ENCODE results near the gene DCLK2. TPM values are rescaled to one million over a fixed set of nuclear protein-coding genes. Genes with fewer than 3 reads are reported as not detected.

DCLK2 gene
- total and polyA plus RNA-seq, 2 of the 4 experiments (the other 2 are of a cell fraction): 11.3 to 15.5 TPM

DNA sequence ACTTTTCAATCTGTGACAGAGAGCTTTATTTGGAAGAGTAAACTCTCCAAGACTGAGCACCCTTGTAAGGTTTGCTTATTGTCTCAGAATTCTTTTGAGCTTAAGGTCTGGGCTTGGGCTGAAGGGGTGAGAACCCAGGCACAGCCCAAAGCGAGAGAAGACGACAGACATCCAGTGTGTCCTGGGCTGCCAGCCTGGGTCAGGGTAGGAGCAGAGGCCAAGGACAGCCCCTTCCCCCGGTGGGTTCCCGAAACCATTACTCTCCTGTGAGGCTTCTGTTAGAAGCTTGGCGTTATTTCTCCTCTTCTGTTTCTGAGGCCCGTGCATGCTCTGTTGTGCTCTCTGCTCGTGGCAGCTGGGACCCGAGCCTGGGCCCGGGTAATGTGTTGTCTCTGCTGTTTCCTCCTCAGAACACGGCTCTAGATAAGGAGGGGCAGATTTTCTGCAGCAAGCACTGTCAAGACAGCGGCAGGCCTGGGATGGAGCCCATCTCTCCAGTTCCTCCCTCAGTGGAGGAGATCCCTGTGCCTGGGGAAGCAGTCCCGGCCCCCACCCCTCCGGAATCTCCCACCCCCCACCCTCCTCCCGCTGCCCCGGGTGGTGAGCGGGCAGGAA is 177.5 kb downstream of the DCLK2 start:
- ATAC-seq (ENCODE audit: low read depth): no peak
- Histone ChIP-seq H3K4me2 (ENCODE audit: low read depth, low read length) (no peak overlapping the region), H3K56ac (ENCODE audit: extremely low read depth, insufficient read depth, low read length) (no peak overlapping the region), H3K18ac (ENCODE audit: low read depth, low read length) (no peak overlapping the region), H3K27me3 (ENCODE audit: control insufficient read depth, insufficient read depth, low read length) (no peaks in the 10 kb centered on the region), H2AK5ac (ENCODE audit: low read depth, low read length) (no peak overlapping the region), H2AFZ (replicated peaks; ENCODE audit: low read length, poor library complexity) (no peak overlapping the region), H3K4ac (ENCODE audit: low read depth, low read length) (no peak overlapping the region), H4K20me1 (ENCODE audit: insufficient read depth, low read length) (no peaks in the 10 kb centered on the region), H3K36me3 (ENCODE audit: control insufficient read depth, insufficient read depth, low read length) (peaks cover 19% of the 10 kb centered on the region), H3K9me1 (ENCODE audit: insufficient read depth, low read length) (no peaks in the 10 kb centered on the region; the same call in 1 of the 2 replicates), H3K14ac (replicated peaks; ENCODE audit: low read depth, low read length) (no peak overlapping the region), H4K5ac (ENCODE audit: low read depth, low read length) (no peak overlapping the region), H2AK9ac (replicated peaks; ENCODE audit: low read depth, low read length, poor library complexity) (no peak overlapping the region), H3K9ac (ENCODE audit: low read depth, low read length) (no peak overlapping the region), H3K4me1 (ENCODE audit: control insufficient read depth, insufficient read depth, low read length) (peaks cover 4% of the 10 kb centered on the region; the same call in 1 of the 2 replicates), H2BK15ac (ENCODE audit: low read depth, low read length) (no peak overlapping the region), H2BK120ac (ENCODE audit: low read depth, low read length) (no peak overlapping the region), H3K79me1 (ENCODE audit: low read depth in 1 of 2, low read length in 2 of 2) (no peaks in the 10 kb centered on the region), H3K23ac (ENCODE audit: low read depth, low read length) (no peak overlapping the region), H4K91ac (ENCODE audit: insufficient read depth, low read depth, low read length) (no peak overlapping the region), H3K27ac (ENCODE audit: insufficient read depth, low read length) (no peak overlapping the region), H3K4me3 (ENCODE audit: insufficient read depth, low read depth, low read length) (no peak overlapping the region), H4K8ac (ENCODE audit: low read depth in 2 of 2, low read length in 2 of 2) (no peak overlapping the region), H2BK20ac (ENCODE audit: low read depth, low read length) (no peak overlapping the region), H2BK5ac (ENCODE audit: low read depth, low read length, poor library complexity, severe bottlenecking) (no peak overlapping the region), H3K9me3 (ENCODE audit: control insufficient read depth, insufficient read depth, low read length) (no peaks in the 10 kb centered on the region)
- dilution Hi-C loops (cut with HindIII; ENCODE audit: low sequenced_read_pairs, unreplicated experiment): no loop called here
- POLR2A ChIA-PET (ENCODE audit: unreplicated experiment): no interaction called here
- intact Hi-C loops (cut with micrococcal nuclease): no loop called here
- WGBS, 2 experiments (ENCODE audit: extremely low coverage in 2 of 2, insufficient read length in 1 of 2): 85% methylated on average over 4 of the region's 16 CpGs; no CpG with 5 or more reads in 1 of the 2 experiments
- CTCF ChIA-PET: interaction anchor here (1.5 kb wide), 1 partner anchor 11 kb away, joined by 3 read pairs; no protein-coding TSS in a partner anchor
- BruUV-seq (replicated peaks): no TSS peak
- DNase-seq: no peak
- in situ Hi-C loops (cut with MboI; ENCODE audit: low sequenced_read_pairs): no loop called here
- no peak for TF ChIP-seq RFX5 (IDR thresholded peaks at IDR 0.05; ENCODE audit: low read depth, low read length)
- no peak for TF ChIP-seq MAZ (IDR thresholded peaks at IDR 0.05; ENCODE audit: borderline replicate concordance, low read depth, low read length)
- TF ChIP-seq SMC3 (IDR thresholded peaks at IDR 0.05; ENCODE audit: low read depth, low read length): no peak
- TF ChIP-seq FOS (IDR thresholded peaks at IDR 0.05; ENCODE audit: low read depth, low read length): no peak
- TF ChIP-seq, protein P1, sequence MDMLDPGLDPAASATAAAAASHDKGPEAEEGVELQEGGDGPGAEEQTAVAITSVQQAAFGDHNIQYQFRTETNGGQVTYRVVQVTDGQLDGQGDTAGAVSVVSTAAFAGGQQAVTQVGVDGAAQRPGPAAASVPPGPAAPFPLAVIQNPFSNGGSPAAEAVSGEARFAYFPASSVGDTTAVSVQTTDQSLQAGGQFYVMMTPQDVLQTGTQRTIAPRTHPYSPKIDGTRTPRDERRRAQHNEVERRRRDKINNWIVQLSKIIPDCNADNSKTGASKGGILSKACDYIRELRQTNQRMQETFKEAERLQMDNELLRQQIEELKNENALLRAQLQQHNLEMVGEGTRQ (IDR thresholded peaks at IDR 0.05; ENCODE audit: low read depth, low read length): no peak
- TF ChIP-seq NFE2L2 (IDR thresholded peaks at IDR 0.05; ENCODE audit: low read depth, low read length): no peak
- TF ChIP-seq MAFK (IDR thresholded peaks at IDR 0.05; ENCODE audit: low read depth, low read length): no peak
- no peak for TF ChIP-seq MXI1 (IDR thresholded peaks at IDR 0.05; ENCODE audit: borderline replicate concordance, low read depth, low read length)
- no peak for TF ChIP-seq BHLHE40 (IDR thresholded peaks at IDR 0.05; ENCODE audit: low read depth, low read length)
- no peak for TF ChIP-seq CEBPB (IDR thresholded peaks at IDR 0.05; ENCODE audit: low read depth, low read length)
- TF ChIP-seq RCOR1 (IDR thresholded peaks at IDR 0.05; ENCODE audit: insufficient replicate concordance, low read length): no peak
- TF ChIP-seq RAD21 (IDR thresholded peaks at IDR 0.05; ENCODE audit: low read length): no peak
- TF ChIP-seq, protein P2, sequence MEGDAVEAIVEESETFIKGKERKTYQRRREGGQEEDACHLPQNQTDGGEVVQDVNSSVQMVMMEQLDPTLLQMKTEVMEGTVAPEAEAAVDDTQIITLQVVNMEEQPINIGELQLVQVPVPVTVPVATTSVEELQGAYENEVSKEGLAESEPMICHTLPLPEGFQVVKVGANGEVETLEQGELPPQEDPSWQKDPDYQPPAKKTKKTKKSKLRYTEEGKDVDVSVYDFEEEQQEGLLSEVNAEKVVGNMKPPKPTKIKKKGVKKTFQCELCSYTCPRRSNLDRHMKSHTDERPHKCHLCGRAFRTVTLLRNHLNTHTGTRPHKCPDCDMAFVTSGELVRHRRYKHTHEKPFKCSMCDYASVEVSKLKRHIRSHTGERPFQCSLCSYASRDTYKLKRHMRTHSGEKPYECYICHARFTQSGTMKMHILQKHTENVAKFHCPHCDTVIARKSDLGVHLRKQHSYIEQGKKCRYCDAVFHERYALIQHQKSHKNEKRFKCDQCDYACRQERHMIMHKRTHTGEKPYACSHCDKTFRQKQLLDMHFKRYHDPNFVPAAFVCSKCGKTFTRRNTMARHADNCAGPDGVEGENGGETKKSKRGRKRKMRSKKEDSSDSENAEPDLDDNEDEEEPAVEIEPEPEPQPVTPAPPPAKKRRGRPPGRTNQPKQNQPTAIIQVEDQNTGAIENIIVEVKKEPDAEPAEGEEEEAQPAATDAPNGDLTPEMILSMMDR (conservative IDR thresholded peaks at IDR 0.05; ENCODE audit: low read depth, low read length): no peak
- no peak for TF ChIP-seq CHD1 (IDR thresholded peaks at IDR 0.05; ENCODE audit: low read depth, low read length)
- TF ChIP-seq, protein P3, sequence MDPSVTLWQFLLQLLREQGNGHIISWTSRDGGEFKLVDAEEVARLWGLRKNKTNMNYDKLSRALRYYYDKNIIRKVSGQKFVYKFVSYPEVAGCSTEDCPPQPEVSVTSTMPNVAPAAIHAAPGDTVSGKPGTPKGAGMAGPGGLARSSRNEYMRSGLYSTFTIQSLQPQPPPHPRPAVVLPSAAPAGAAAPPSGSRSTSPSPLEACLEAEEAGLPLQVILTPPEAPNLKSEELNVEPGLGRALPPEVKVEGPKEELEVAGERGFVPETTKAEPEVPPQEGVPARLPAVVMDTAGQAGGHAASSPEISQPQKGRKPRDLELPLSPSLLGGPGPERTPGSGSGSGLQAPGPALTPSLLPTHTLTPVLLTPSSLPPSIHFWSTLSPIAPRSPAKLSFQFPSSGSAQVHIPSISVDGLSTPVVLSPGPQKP (IDR thresholded peaks at IDR 0.05; ENCODE audit: borderline replicate concordance, low read depth, low read length): no peak
- no peak for TF ChIP-seq POLR2A (IDR thresholded peaks at IDR 0.05; ENCODE audit: low read depth, low read length)

Data from IMR-90 (cell line).